ENCODE data around the gene SCAMP5. TPM values are rescaled to one million over a fixed set of nuclear protein-coding genes. Genes with fewer than 3 reads are reported as not detected.
A peak's percentile ranks its signal among the peaks of the same experiment; 100 is the strongest.

The SCAMP5 gene
- total RNA-seq, 1 donor from 2014 or later: 28.4 TPM

- Mint-ChIP-seq H3K27ac (no peak overlapping the region), H3K9me3 (no peaks in the 10 kb centered on the region), H3K4me1 (peaks cover 22% of the 10 kb centered on the region), H3K4me3 (no peak overlapping the region), H3K36me3 (no peaks in the 10 kb centered on the region), H3K27me3 (ENCODE audit: low read depth) (no peaks in the 10 kb centered on the region)
- DNase-seq (ENCODE audit: low spot score in 2 of 2, unreplicated experiment in 2 of 2): no peak
- no peak for TF ChIP-seq CTCF (IDR thresholded peaks at IDR 0.05; ENCODE audit: unreplicated experiment)
Measured at GRCh38 chr15:75053748-75054125, 58.4 kb downstream of the SCAMP5 start.

- Mint-ChIP-seq H3K27me3 (ENCODE audit: low read depth) (no peaks in the 10 kb centered on the region), H3K4me3 (no peak overlapping the region), H3K4me1 (peaks cover 22% of the 10 kb centered on the region), H3K9me3 (no peaks in the 10 kb centered on the region), H3K27ac (peak overlapping the region; percentile 8), H3K36me3 (no peaks in the 10 kb centered on the region)
- no peak for TF ChIP-seq CTCF (IDR thresholded peaks at IDR 0.05; ENCODE audit: unreplicated experiment)
- no peak for DNase-seq (ENCODE audit: low spot score in 2 of 2, unreplicated experiment in 2 of 2)
Measured at GRCh38 chr15:75054172-75054897, 59.0 kb downstream of the SCAMP5 start.

- no peak for DNase-seq (ENCODE audit: low spot score in 2 of 2, unreplicated experiment in 2 of 2)
- Mint-ChIP-seq H3K4me1 (peaks cover 22% of the 10 kb centered on the region), H3K27ac (peak overlapping the region; percentile 20), H3K27me3 (ENCODE audit: low read depth) (no peaks in the 10 kb centered on the region), H3K4me3 (no peak overlapping the region), H3K9me3 (no peaks in the 10 kb centered on the region), H3K36me3 (no peaks in the 10 kb centered on the region)
- TF ChIP-seq CTCF (IDR thresholded peaks at IDR 0.05; ENCODE audit: unreplicated experiment): no peak
Measured at GRCh38 chr15:75056036-75056435, 60.7 kb downstream of the SCAMP5 start.

- H3K27ac Mint-ChIP-seq: peak overlapping the region; percentile 62
- H3K9me3 Mint-ChIP-seq: no peaks in the 10 kb centered on the region
- no peak for DNase-seq (ENCODE audit: low spot score in 2 of 2, unreplicated experiment in 2 of 2)
- no peak overlapping the region for H3K4me3 Mint-ChIP-seq
- H3K27me3 Mint-ChIP-seq (ENCODE audit: low read depth): no peaks in the 10 kb centered on the region
- no peaks in the 10 kb centered on the region for H3K36me3 Mint-ChIP-seq
- no peak for TF ChIP-seq CTCF (IDR thresholded peaks at IDR 0.05; ENCODE audit: unreplicated experiment)
- peaks cover 20% of the 10 kb centered on the region for H3K4me1 Mint-ChIP-seq
Measured at GRCh38 chr15:75058127-75058905, 63.0 kb downstream of the SCAMP5 start.

- Mint-ChIP-seq H3K4me1 (peaks cover 15% of the 10 kb centered on the region), H3K9me3 (no peaks in the 10 kb centered on the region), H3K27ac (no peak overlapping the region), H3K36me3 (no peaks in the 10 kb centered on the region), H3K4me3 (no peak overlapping the region), H3K27me3 (ENCODE audit: low read depth) (no peaks in the 10 kb centered on the region)
- no peak for TF ChIP-seq CTCF (IDR thresholded peaks at IDR 0.05; ENCODE audit: unreplicated experiment)
- no peak for DNase-seq (ENCODE audit: low spot score in 2 of 2, unreplicated experiment in 2 of 2)
Measured at GRCh38 chr15:75059607-75060006, 64.2 kb downstream of the SCAMP5 start.
